KMS-11 (cell line): ENCODE data around the gene METTL21A.

ENCODE experiments used
- H2AFZ ChIP-seq: fragments of 200-600 bp; sonication (generic); 2 replicates; pipeline ENCODE4 v1.6.1; 2016; ENCODE audit warnings: antibody characterized with exemption, mixed run types, low read depth
- H3K27ac ChIP-seq: fragments of 200-600 bp; sonication (generic); 2 replicates; pipeline ENCODE4 v1.6.1; 2016; ENCODE audit warnings: mild to moderate bottlenecking, mixed run types
- H3K27me3 ChIP-seq: fragments of 200-600 bp; sonication (generic); 2 replicates; pipeline ENCODE4 v1.6.1; 2017; ENCODE audit warnings: mild to moderate bottlenecking, low read depth, mixed run types, moderate library complexity; ENCODE audit not compliant: insufficient read depth
- H3K36me3 ChIP-seq: fragments of 200-600 bp; sonication (generic); 2 replicates; pipeline ENCODE4 v1.6.1; 2017; ENCODE audit warnings: mild to moderate bottlenecking, mixed run types; ENCODE audit not compliant: insufficient read depth
- H3K4me1 ChIP-seq: fragments of 200-600 bp; sonication (generic); 2 replicates; pipeline ENCODE4 v1.6.1; 2016; ENCODE audit warnings: mild to moderate bottlenecking, low read depth, mixed run types; ENCODE audit not compliant: poor library complexity, severe bottlenecking
- H3K4me2 ChIP-seq: fragments of 200-600 bp; sonication (generic); 2 replicates; pipeline ENCODE4 v1.7.0; 2016; ENCODE audit warnings: mild to moderate bottlenecking, mixed run types
- H3K4me3 ChIP-seq: fragments of 200-600 bp; sonication (generic); IDR thresholded peaks from 2 replicates; pipeline ENCODE4 v1.6.1; 2017; ENCODE audit warnings: low read depth, low read length, mixed read lengths; ENCODE audit not compliant: insufficient read depth
- H3K79me2 ChIP-seq: fragments of 200-600 bp; sonication (generic); 2 replicates; pipeline ENCODE4 v1.6.1; 2016; ENCODE audit warnings: low read depth, mixed run types; ENCODE audit not compliant: insufficient read depth
- H3K9ac ChIP-seq: fragments of 200-600 bp; sonication (generic); 2 replicates; pipeline ENCODE4 v1.6.1; 2016; ENCODE audit warnings: mild to moderate bottlenecking, mixed run types
- H4K20me1 ChIP-seq: fragments of 200-600 bp; sonication (generic); 2 replicates; pipeline ENCODE4 v1.6.1; 2016; ENCODE audit warnings: mild to moderate bottlenecking, mixed run types; ENCODE audit not compliant: insufficient read depth
- TF ChIP-seq, protein P1 (sequence below): fragments of 200-600 bp; sonication (generic); conservative IDR thresholded peaks from 2 replicates; pipeline ENCODE4 v1.6.1; 2017; ENCODE audit warnings: low read depth, mild to moderate bottlenecking, antibody characterized with exemption, low read length, moderate library complexity, mixed read lengths

METTL21A gene

DNA sequence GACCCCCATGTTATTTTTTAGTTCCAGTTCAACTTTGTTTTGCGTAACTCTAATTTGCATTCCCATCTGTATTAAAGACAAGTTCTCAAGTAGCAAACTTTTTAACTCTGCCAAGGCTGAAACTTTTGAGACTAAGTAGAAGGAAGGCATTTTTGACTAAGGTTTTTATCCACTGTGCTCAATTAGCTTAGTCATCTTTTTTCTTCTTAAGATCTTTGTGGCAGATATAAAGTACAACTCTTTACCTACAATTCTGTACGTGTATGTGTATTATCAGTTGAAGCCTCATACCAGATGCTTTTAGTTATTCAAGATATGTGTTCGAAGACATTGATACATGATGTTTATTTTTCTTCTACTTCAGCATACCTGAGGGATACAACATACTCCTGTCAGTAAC lies 53.8 kb downstream of the METTL21A start:
- TF ChIP-seq, protein P1, sequence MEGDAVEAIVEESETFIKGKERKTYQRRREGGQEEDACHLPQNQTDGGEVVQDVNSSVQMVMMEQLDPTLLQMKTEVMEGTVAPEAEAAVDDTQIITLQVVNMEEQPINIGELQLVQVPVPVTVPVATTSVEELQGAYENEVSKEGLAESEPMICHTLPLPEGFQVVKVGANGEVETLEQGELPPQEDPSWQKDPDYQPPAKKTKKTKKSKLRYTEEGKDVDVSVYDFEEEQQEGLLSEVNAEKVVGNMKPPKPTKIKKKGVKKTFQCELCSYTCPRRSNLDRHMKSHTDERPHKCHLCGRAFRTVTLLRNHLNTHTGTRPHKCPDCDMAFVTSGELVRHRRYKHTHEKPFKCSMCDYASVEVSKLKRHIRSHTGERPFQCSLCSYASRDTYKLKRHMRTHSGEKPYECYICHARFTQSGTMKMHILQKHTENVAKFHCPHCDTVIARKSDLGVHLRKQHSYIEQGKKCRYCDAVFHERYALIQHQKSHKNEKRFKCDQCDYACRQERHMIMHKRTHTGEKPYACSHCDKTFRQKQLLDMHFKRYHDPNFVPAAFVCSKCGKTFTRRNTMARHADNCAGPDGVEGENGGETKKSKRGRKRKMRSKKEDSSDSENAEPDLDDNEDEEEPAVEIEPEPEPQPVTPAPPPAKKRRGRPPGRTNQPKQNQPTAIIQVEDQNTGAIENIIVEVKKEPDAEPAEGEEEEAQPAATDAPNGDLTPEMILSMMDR = no peak
- Histone ChIP-seq H4K20me1 (no peaks in the 10 kb centered on the region), H3K4me3 (no peak overlapping the region), H3K79me2 (no peaks in the 10 kb centered on the region), H2AFZ (no peak overlapping the region), H3K4me2 (no peak overlapping the region), H3K27ac (no peak overlapping the region), H3K4me1 (no peaks in the 10 kb centered on the region), H3K27me3 (no peaks in the 10 kb centered on the region), H3K9ac (no peak overlapping the region), H3K36me3 (0 out of 2 replicates have a peak, but pooled peaks cover 4% of the 10 kb centered on the region)

DNA sequence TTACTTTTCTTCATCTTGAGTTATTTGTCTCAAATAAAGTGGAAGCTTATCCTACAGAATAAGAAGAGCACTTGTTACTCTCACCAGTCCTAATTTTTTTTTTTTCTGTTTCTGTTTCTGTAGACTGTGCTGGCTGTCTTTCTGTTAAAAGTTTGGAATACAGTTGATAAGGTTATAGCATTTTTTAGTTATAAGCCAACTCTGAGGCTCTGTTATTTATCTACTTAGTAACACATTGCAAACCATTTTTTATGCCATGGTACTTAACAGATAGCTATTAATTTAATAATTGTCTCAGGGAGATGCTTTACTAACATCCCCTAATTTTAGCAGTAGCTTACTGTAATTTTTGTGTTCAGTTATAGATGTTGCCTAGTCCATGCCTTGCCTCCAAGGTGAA lies 57.5 kb downstream of the METTL21A start:
- Histone ChIP-seq H3K79me2 (no peaks in the 10 kb centered on the region), H3K4me3 (no peak overlapping the region), H3K27ac (no peak overlapping the region), H3K4me1 (no peaks in the 10 kb centered on the region), H4K20me1 (no peaks in the 10 kb centered on the region), H3K27me3 (no peaks in the 10 kb centered on the region), H3K4me2 (no peak overlapping the region), H3K36me3 (no peaks in the 10 kb centered on the region), H3K9ac (no peak overlapping the region), H2AFZ (no peak overlapping the region)
- TF ChIP-seq, protein P1 = no peak

DNA sequence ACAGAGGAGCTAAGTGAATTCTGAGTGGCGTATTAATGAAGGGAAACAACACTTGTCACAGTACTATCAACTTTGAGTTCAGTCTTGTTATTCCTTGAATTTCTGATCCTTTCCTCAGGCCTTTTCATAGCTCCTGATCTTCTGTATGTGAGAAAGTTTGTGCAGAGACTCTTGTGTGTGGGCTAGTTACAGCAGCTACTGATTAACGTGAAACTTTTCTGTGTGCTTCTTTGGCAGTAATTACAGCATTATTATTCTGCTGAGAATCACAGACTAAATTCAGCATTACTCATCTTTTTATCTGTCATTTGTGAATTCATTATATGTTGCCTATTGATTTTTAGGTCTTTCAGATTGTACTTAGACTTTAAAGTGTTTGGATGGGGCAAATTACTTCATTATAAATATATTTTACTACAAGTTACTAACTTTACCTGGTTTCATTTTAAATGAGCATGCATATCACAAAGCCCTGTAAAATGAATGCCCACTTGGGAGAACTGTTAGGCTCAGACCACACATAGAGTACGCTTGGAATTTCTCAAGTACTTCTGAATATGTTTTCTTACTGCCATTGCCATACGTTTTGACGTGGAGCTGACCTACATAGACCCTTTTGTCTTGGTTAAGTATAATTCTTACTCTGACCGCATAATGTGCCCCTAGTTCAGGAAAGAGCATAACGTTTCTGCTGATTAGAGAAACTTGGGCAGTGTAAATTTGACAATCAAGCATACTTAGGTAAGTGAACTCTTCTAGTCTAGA lies 59.3 kb downstream of the METTL21A start:
- no peak overlapping the region for H3K27ac ChIP-seq
- no peaks in the 10 kb centered on the region for H3K4me1 ChIP-seq
- no peak overlapping the region for H2AFZ ChIP-seq
- H3K4me3 ChIP-seq = no peak overlapping the region
- TF ChIP-seq, protein P1 = no peak
- no peaks in the 10 kb centered on the region for H3K79me2 ChIP-seq
- no peak overlapping the region for H3K4me2 ChIP-seq
- H4K20me1 ChIP-seq = no peaks in the 10 kb centered on the region
- H3K27me3 ChIP-seq = no peaks in the 10 kb centered on the region
- no peak overlapping the region for H3K9ac ChIP-seq
- no peaks in the 10 kb centered on the region for H3K36me3 ChIP-seq
